Esophagus muscularis mucosa (tissue), 4 donors: Measurements from ENCODE around the gene CASKIN1. TPM values are rescaled to one million over a fixed set of nuclear protein-coding genes. Genes with fewer than 3 reads are reported as not detected.

Experiments used
- DNase-seq: peaks from one replicate; pipeline ENCODE4 v3.0.0-alpha.2; 2017; ENCODE audit errors: extremely low spot score
- H3K27ac ChIP-seq, 4 donors: fragments of 200-600 bp; sonication (generic); replicated peaks in 1 of 4; 1 replicate in 3 of 4; 2 replicates in 1 of 4; pipeline ENCODE4 v1.5.1; 2016 to 2019; ENCODE audit warnings: mild to moderate bottlenecking in 1 of 4
- H3K27me3 ChIP-seq, 4 donors: fragments of 200-600 bp; sonication (generic); one replicate each; pipeline versions ENCODE4 v1.5.1 to v1.6.0; 2016 to 2019
- H3K36me3 ChIP-seq, 4 donors: fragments of 200-600 bp; sonication (generic); one replicate each; pipeline ENCODE4 v1.5.1; 2016 to 2019
- H3K4me1 ChIP-seq, 4 donors: fragments of 200-600 bp; sonication (generic); one replicate each; pipeline ENCODE4 v1.5.1; 2016 to 2019
- H3K4me3 ChIP-seq, 4 donors: fragments of 200-600 bp; sonication (generic); 1 replicate in 2 of 4; 2 replicates in 2 of 4; pipeline ENCODE4 v1.5.1; 2016 to 2019; ENCODE audit warnings: mild to moderate bottlenecking in 4 of 4, moderate library complexity in 1 of 4
- H3K9me3 ChIP-seq, 4 donors: fragments of 200-600 bp; sonication (generic); 1 replicate in 3 of 4; 2 replicates in 1 of 4; pipeline ENCODE4 v1.5.1; 2016 to 2019
- EP300 ChIP-seq: sonication (generic); formaldehyde crosslinking; IDR thresholded peaks from one replicate; pipeline ENCODE4 v1.6.1; 2017; ENCODE audit warnings: antibody characterized with exemption
- POLR2A ChIP-seq: fragments of 450-650 bp; IDR thresholded peaks from one replicate; pipeline ENCODE4 v1.6.1; 2017; ENCODE audit warnings: antibody characterized with exemption, moderate library complexity, mild to moderate bottlenecking, low read depth
- POLR2AphosphoS5 ChIP-seq, 2 donors: sonication (generic); formaldehyde crosslinking; IDR thresholded peaks; one replicate each; pipeline ENCODE4 v1.6.1; 2017; ENCODE audit warnings: antibody characterized with exemption in 2 of 2
- WGBS: methylation state at CpG from one replicate; pipeline ENCODE4 v1.1.5; 2018; 5-methylcytosine and 5-hydroxymethylcytosine counted together
- intact Hi-C: fragments of 100-400 bp; cut with DNase I; formaldehyde crosslinking; loops from one replicate; pipeline ENCODE4 v1.15.1; 2023
- total RNA-seq, 4 donors: library from RNA; depleted of rRNA; stranded (reverse); fragments of >200 nt; gene quantifications; one replicate each; pipeline versions ENCODE4 v1.1.0 to v1.2.1, GENCODE V29; 2016
- TF ChIP-seq, protein P1 (sequence below), 3 experiments: fragments of 200-600 bp in 2 of 3; fragments of 450-650 bp in 1 of 3; sonication (generic) in 2 of 3; IDR thresholded peaks; one replicate each; pipeline ENCODE4 v1.5.1; 2017 to 2019; ENCODE audit warnings: antibody characterized with exemption in 3 of 3, mild to moderate bottlenecking in 2 of 3, moderate library complexity in 1 of 3

CASKIN1 gene
- total RNA-seq, 4 donors from 2014 or later: under 0.01 to 0.32 (median 0.09) TPM

- Histone ChIP-seq H3K36me3 (peaks cover 63 to 87% (median 81%) of the 10 kb centered on the region in 4 donors), H3K4me3 (no peak overlapping the region), H3K9me3 (no peaks in the 10 kb centered on the region), H3K27me3 (peaks cover 0 to 11% (median 0%) of the 10 kb centered on the region in 4 donors), H3K4me1 (peaks cover 0 to 11% (median 1%) of the 10 kb centered on the region in 4 donors), H3K27ac (no peak overlapping the region)
- DNase-seq: no peak
- TF ChIP-seq EP300 (no peak), POLR2A (no peak)
- TF ChIP-seq, protein P1, sequence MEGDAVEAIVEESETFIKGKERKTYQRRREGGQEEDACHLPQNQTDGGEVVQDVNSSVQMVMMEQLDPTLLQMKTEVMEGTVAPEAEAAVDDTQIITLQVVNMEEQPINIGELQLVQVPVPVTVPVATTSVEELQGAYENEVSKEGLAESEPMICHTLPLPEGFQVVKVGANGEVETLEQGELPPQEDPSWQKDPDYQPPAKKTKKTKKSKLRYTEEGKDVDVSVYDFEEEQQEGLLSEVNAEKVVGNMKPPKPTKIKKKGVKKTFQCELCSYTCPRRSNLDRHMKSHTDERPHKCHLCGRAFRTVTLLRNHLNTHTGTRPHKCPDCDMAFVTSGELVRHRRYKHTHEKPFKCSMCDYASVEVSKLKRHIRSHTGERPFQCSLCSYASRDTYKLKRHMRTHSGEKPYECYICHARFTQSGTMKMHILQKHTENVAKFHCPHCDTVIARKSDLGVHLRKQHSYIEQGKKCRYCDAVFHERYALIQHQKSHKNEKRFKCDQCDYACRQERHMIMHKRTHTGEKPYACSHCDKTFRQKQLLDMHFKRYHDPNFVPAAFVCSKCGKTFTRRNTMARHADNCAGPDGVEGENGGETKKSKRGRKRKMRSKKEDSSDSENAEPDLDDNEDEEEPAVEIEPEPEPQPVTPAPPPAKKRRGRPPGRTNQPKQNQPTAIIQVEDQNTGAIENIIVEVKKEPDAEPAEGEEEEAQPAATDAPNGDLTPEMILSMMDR (IDR thresholded peaks at IDR 0.05): no peak
- intact Hi-C loops: no loop called here
- 94% methylated on average over 6 of the region's 21 CpGs for WGBS
These were observed 21.8 kb downstream of the CASKIN1 start for GRCh38 chr16:2174396-2175131.

DNA sequence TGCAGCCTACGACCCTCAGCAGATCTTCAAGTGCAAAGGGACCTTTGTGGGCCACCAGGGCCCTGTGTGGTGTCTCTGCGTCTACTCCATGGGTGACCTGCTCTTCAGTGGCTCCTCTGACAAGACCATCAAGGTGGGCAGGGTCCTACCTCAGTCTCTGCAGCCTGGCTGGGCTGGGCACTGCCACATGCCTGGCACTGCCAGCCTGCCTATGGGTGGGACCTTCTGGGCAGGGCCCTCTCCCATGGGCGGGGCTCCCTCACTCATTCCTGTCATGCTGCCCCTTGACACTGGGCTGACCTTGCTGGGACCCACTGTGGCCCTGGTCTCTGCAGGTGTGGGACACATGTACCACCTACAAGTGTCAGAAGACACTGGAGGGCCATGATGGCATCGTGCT, 22.5 kb downstream of the CASKIN1 start:
- Histone ChIP-seq H3K4me3 (no peak overlapping the region), H3K27ac (no peak overlapping the region), H3K36me3 (peaks cover 67 to 93% (median 86%) of the 10 kb centered on the region in 4 donors), H3K9me3 (no peaks in the 10 kb centered on the region), H3K4me1 (peaks cover 0 to 9% (median 4%) of the 10 kb centered on the region in 4 donors), H3K27me3 (peaks cover 0 to 7% (median 0%) of the 10 kb centered on the region in 4 donors)
- DNase-seq: no peak
- 92% methylated on average over 2 of the region's 4 CpGs for WGBS
- intact Hi-C loops: no loop called here
- no peak for TF ChIP-seq EP300
- no peak for TF ChIP-seq POLR2AphosphoS5 (IDR thresholded peaks at IDR 0.05)
- TF ChIP-seq, protein P1 (IDR thresholded peaks at IDR 0.05): no peak
- TF ChIP-seq POLR2A: no peak

GRCh38 chr16:2173366-2173765, 23.0 kb downstream of the CASKIN1 start:
- intact Hi-C loops: no loop called here
- Histone ChIP-seq H3K9me3 (no peaks in the 10 kb centered on the region), H3K4me3 (no peak overlapping the region), H3K4me1 (peaks cover 0 to 9% (median 1%) of the 10 kb centered on the region in 4 donors), H3K27ac (no peak overlapping the region), H3K27me3 (peaks cover 0 to 4% (median 0%) of the 10 kb centered on the region in 4 donors), H3K36me3 (peaks cover 72 to 98% (median 91%) of the 10 kb centered on the region in 4 donors)
- TF ChIP-seq POLR2AphosphoS5 (IDR thresholded peaks at IDR 0.05) (no peak), POLR2A (no peak), EP300 (no peak)
- TF ChIP-seq, protein P1 (IDR thresholded peaks at IDR 0.05): no peak
- no CpG with 5 or more reads among the region's 14 CpGs for WGBS
- DNase-seq: no peak

- Histone ChIP-seq H3K4me1 (peaks cover 0 to 9% (median 0%) of the 10 kb centered on the region in 4 donors), H3K36me3 (peaks cover 78 to 100% (median 93%) of the 10 kb centered on the region in 4 donors)
- 90% methylated on average over 24 of the region's 29 CpGs for WGBS
These were observed 23.6 kb downstream of the CASKIN1 start for GRCh38 chr16:2172688-2173335.

DNA sequence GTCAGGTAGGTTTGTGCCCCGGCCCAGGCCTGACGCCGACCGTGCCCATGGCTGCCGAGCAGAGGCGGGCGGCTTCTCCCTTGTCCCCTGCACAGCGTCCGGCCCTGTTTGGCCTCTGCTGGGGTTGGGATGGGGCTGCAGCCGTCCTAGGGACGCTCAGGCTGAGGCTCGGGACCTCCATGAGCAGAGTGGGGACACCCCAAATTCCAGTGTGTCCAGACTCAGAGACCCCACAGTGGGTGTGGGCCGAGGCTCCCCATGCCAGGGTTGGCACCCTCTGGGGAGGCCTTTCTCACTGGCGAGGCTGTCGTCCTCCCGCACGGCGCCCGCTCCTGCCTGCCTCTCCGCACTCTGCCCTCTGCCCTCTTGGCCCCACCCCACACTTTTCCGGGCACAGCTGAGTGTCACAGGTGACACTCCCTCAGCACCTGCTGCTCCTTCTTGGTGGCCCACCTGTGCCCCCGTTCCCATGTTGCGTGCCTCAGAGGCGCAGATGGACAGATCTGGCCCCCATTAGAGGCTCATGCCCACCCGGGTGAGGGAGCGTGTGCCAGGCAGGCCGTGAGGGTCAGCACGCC, 24.7 kb downstream of the CASKIN1 start:
- TF ChIP-seq, protein P1 (IDR thresholded peaks at IDR 0.05): no peak
- no peak for TF ChIP-seq POLR2A
- no peak for TF ChIP-seq POLR2AphosphoS5 (IDR thresholded peaks at IDR 0.05)
- no peak for TF ChIP-seq EP300
- Histone ChIP-seq H3K27ac (no peak overlapping the region), H3K4me3 (no peak overlapping the region), H3K4me1 (peaks cover 0 to 9% (median 0%) of the 10 kb centered on the region in 4 donors), H3K9me3 (no peaks in the 10 kb centered on the region), H3K36me3 (peaks cover 76 to 100% (median 92%) of the 10 kb centered on the region in 4 donors), H3K27me3 (no peaks in the 10 kb centered on the region)
- 93% methylated on average over 25 of the region's 28 CpGs for WGBS
- no peak for DNase-seq
- intact Hi-C loops: no loop called here

More at GRCh38 chr16:2172688-2173335, 23.6 kb downstream of the CASKIN1 start:
- TF ChIP-seq EP300 (no peak), POLR2A (no peak), POLR2AphosphoS5 (IDR thresholded peaks at IDR 0.05) (no peak)
- no peak for DNase-seq
- H3K27me3 ChIP-seq: no peaks in the 10 kb centered on the region
- H3K27ac ChIP-seq: no peak overlapping the region
- no peaks in the 10 kb centered on the region for H3K9me3 ChIP-seq
- H3K4me3 ChIP-seq: no peak overlapping the region
- intact Hi-C loops: no loop called here
